DMS153 treated with DMSO at 0.1 percent for 48 hours (cell line): ENCODE measurements around the gene BSN.
"Not testable (repeated sequence)": the region's sequence is repeated elsewhere in the genome, so short reads cannot be mapped to it uniquely, and the experiment has no call there.

Experiments used
- DNase-seq: peaks from one replicate; lab custom pipeline; 2025; ENCODE audit not compliant: unreplicated experiment; lab: John Stamatoyannopoulos, UW

BSN gene

DNA sequence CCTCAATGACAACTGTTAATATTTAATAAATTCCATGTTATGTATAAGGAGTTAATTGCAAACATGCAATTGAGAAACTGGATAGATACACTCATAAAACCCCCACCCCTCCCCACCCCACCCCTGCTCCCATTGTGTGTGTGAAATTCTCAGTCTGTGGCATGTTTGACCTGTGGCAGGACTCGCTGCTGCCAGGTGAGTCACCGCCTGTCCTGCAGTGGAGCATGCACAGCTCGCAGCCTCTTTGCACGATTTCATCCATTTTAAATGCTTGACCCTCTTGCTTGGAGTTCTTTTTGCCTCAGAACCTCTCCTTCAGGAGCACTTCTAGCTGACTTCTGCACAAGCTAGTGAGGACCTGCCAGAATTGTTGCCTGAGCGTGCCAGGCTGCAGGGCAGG, 114.6 kb downstream of the BSN start:
- no peak for DNase-seq

DNA sequence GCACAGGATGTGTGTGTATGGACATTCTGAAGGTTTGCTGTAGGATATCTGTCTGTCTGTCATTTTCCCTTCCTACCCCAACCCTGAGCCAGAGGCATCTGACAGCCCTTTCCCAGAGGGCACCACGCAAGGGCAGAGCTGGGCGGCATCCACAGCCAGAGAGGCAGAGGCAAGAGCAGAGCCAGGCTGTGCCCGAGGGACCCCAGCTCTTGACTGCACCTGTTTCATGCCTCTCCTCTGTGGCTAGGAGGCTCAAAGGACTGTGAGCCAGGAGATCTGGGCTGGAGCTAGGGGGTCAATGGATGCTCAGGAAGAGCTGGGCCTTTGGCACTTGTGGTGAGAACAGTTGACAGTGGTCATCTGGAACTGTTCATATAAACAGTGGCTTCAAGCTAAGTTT, 115.1 kb downstream of the BSN start:
- DNase-seq, result no peak

DNA sequence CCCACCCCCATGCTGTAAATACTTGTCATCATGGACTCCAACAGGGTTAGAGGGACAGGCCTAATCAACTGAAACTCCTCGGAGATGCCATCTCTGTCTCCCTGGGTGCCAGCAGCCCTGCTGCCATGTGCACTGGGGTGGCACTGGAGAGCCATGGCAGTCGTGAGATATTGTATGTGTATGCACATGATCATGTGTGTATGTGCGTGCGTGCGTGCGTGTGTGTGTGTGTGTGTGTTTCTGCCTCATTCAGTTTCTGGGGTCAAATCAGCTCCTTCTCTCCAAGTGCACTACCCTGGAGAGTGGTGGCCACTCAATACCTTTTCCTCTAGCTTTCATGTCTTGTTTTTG, 116.6 kb downstream of the BSN start:
- DNase-seq, result no peak

DNA sequence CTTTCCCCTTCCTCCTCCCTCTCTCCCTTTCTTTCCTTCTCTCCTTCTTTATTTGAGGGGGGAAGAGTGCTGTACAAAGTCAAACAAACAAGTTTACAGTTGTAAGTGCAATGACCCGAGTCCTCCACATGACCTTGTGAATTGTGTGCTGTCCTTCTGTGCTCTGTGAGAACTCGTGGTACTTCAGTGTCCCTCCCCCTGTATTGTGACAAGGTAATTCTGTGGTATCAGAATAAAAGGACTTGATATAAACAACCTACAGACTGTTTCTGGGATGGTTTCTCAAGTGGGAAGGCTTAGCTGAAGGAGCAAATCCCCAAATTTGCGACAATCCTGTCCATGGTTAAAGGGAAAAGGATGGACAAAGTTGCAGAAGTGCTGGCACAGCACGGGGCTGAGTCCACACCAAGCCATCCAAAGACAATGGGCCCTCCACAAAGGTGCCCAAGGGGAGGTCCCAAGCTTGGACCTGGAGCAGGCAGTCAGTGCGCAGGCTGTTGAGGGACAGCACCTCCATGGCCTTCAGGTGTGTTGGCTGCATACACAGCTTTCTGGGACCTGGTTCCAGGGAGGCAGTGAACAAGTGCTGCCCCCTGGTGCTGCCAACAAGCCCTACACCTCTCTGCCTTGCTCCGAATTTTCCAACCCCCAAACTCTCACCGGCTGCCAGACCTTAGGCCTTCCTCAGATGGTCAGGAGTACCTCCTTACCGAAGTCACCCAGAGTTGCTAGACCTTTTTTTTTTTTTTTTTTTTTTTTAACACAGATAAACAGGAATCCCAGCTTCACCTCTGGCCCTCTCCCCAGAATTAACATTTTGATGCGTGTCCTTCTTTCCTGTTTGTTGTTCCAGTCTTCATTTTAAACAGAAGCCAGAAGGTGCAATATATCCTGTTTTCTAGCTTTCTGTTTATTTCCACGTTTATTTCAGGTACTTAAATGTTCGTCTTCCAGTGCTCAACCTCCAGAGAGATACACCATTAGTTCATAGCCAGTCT, 117.3 kb downstream of the BSN start:
- DNase-seq, result no peak

DNA sequence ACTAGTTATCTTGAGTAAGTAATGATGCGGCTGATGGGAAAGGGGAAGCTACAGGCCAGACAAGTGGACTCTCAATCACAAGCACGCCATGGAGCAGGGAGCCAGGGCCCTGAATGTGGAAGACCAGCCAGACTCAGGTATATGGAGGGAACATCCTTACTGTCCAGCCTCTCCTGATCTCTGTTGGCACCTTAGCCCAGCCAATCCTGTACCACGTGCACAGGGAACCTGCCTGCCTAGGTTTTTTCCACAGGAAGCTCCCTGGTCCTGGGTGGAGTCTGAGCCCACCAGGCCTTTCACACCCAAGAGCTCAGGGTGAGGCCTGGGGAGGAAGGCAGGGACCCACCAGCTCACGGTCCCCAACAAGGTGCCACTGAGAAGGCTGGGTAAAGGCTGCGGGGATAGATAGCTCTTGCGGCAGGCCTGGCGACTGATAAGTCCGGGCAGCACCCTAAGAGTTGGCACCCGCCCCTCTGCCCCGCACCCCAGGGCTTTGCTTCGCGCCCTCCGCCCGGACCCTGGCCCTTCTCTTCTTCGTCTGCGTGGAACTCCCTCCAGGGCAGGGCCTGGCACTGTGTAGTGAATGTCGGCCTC, 118.9 kb downstream of the BSN start:
- DNase-seq, result no peak

DNA sequence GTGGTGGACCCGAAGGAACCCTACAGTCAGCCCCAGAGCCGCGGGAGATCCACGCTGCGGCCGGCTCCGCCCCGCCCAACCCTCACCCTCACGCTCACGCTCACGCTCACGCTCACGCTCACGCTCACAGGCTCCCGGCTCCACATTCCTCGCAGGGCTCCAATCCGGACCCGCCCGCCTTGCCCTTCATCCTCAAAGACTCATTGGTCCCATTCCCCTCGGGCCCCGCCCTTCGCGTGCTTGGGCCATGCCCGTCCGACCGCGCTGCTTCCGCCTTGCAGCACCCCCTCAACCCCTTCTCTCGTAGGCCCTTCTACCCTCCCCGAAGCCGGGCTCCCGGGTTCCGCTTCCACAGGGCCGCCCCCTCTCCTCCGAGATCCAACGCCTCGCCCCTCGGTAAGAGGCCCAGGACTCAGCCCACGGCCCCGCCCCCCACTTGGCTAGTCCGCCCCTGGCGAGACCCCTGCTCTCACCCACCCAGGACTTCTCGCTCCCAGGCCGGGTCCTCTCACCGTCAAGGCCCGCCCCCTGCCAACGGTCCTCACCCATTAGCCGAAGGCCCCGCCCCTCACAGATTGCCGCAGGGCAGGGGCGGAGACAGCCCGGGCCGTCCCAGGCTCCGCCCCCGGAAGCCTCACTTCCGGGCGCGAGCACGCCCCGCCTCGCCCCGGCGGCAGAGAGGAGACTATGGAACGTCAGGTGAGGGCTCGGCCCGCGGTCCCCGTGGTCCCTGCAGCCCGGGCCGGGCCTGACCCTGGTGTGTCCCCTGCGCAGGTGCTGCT, 119.6 kb downstream of the BSN start, which contains the start of gene APEH:
Gene APEH, plus strand, starts transcription at position 637 of the 782 bp plus-strand sequence. Its CDS starts 51 bp downstream, at position 688.
- no peak for DNase-seq

DNA sequence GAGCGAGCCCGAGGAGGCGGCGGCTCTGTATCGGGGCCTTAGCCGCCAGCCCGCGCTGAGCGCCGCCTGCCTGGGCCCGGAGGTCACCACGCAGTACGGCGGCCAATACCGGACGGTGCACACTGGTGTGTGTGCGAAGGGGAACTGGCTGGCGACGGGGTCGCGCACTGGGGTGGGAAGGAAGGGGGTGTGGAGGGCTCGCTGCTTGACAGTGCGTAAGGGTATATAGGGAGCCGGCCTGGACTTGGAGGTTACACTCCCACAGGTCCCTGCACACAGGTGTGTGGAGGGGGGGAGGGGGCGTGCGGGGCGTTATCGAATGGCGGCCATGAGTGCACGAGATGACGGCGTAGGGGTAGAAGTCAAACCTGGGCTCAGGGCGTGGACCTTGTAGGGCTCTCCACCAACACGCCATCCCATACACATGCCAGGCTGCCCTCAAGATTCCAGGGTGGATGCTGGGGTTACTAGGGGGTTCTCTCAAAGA, 120.3 kb downstream of the BSN start:
- DNase-seq, result no peak

DNA sequence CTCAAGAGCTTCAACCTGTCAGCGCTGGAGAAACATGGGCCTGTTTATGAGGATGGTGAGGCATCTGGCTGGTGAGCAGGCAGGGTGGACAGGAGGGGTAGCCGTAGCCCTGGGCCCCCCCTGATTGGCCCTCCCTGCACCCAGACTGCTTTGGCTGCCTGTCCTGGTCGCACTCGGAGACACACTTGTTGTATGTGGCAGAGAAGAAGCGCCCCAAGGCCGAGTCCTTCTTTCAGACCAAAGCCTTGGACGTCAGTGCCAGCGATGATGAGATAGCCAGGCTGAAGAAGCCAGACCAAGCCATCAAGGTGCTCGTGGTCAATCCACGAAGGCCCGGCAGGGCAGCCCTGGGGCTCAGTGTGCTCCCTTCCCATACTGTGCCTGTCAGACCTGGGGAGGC, 121.6 kb downstream of the BSN start:
- no peak for DNase-seq

DNA sequence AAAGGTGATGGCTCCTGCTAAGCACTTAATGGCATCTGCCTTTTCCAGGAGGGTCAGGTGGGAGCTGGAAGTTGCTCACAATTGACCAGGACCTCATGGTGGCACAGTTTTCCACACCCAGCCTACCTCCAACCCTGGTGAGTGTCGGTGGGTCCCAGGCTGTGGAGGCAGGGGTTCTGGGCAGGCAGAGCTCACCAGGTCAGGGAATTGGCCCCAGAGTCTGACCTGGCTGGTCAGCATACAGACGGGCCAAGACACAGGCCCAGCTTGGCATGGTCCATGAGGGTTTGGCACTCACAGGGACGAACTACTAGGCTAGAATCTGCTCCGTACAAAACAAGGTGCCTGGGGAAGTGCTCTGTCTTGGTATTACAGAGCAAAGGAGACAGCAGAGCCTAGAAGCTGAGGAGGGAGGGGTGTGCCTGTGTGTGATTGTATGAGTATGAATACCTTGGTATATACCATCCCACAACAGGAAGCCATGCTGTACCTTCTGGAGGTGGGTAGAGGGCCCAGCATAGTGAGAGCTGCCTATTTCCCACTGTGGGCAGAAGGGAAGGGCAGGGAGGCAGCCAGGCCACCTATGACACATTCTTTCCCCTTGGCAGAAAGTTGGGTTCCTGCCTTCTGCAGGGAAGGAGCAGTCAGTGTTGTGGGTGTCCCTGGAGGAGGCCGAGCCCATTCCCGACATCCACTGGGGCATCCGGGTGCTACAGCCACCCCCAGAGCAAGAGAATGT, 126.4 kb downstream of the BSN start:
- no peak for DNase-seq

DNA sequence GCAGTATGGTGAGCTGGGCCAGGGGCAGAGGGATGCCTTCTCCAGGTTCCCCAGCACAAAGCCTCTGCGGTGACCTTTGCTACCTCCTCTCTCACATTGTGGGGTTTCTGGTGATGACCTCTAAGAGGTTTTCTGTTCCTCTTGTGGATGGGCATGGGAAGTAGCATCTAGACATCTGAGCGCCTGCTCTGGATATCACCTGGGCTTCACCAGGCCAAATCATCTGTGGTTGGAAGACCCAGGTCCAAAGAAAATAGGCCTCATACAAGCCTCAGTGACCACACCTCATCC, 126.9 kb downstream of the BSN start:
- DNase-seq, result no peak

DNA sequence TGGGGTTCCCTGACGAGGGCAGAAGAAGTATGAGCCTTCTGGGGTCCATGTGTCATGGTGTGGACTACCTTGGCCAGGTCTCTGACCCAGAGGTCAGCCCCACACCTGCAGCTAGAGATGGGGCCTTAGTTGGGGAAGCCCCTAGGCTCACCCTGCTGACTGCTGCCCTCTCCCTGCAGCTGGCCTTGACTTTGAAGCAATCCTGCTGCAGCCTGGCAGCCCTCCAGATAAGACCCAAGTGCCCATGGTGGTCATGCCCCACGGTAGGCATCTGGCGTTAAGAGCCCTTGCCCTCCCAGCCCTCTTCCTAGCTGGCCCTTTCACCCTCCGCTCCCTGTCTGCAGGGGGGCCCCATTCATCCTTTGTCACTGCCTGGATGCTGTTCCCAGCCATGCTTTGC, 127.3 kb downstream of the BSN start:
- DNase-seq, result no peak

DNA sequence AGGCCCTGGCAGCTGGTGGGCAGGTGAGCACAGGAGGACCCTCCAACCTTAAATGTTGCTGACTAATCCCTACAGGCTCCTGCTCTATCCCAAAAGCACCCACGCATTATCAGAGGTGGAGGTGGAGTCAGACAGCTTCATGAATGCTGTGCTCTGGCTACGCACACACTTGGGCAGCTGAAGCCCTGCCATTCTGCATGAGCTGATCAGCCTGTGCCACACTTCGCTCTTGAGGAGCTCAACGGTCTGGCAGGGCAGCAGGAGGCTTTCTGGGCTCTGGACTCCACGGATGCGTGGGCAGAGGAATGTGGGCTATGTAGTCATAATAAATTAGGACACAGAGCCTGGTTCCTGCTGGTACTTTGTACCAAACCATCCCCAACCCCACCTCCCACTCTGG, 128.9 kb downstream of the BSN start:
- no peak for DNase-seq

DNA sequence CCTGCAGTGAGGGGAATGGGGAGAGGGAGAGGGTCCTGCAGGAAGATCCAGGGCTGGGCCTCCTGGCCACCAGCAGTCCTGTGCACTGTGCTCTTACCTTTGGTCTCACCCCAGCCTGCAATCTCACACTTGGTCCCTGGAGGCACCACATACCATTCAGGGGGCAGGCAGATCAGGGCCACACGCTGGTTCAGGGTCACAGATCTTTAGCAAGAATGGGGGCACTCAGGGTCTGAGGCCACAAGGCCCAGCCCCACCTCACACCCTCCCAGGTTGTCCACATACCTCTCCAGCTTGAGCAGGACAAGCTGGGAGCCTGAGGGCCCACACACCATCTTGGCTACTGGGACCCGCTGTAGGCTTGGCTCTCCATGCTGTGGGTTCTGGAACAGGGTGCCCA, 130.2 kb downstream of the BSN start:
- not testable (repeated sequence) for DNase-seq

DNA sequence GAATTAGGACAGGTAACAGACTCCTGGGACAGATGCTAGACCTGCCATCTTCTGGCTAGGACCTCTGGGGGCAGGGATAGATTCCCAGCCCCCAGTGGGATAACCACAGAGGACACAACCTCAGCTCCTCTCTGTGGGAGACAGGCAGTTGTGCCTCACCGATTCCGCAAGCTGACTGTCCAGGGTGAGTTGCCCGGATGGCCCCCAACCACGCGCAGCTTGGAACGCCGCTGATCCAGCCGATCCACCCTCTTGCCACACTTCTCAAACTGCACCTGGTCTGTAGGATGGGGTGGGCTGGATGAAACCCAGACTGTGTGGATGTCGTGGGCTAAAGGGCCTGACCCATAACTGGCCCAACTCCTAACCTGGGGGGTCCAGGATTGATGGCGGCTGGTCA, 130.8 kb downstream of the BSN start:
- DNase-seq, result not testable (repeated sequence)

DNA sequence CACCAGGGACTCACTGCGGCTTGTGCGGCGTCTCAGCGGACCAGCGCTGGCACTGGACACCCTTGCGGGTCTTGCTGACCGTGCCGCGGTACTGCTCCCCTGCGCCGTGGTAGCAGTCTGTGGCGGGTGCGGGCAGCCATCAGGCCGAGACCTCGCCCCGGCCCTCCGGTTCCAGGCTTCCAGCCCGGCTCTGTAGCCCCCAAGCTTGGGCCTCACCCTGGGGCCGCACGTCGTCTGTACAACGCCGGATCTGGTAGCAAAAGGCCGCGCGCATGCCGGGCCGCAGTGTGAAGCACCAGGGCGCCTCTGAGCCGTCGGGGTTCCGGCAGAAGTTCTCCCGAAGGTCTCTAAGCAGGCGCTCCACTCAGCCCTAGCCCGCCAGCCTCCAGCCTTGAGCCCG, 131.6 kb downstream of the BSN start:
- not testable (repeated sequence) for DNase-seq

DNA sequence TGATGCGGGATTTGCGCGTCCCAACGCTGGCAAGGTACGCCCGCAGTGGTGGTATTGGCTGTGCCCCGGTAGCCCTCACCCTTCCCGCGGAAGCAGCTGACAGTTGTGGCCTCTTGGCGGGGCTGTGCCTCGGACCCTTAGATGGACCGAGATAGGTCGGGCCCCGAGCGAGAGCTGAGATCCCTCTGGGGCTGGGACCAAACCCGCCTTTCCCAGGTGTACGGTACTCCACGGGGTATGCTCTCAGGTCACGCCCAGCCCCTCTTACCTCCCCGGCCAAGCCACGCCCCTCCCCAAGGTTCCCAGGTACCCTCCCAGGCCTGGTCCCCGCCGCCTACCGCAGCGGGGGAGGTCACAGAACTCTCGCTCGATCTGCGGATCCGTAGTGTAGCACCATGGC, 132.1 kb downstream of the BSN start:
- not testable (repeated sequence) for DNase-seq

DNA sequence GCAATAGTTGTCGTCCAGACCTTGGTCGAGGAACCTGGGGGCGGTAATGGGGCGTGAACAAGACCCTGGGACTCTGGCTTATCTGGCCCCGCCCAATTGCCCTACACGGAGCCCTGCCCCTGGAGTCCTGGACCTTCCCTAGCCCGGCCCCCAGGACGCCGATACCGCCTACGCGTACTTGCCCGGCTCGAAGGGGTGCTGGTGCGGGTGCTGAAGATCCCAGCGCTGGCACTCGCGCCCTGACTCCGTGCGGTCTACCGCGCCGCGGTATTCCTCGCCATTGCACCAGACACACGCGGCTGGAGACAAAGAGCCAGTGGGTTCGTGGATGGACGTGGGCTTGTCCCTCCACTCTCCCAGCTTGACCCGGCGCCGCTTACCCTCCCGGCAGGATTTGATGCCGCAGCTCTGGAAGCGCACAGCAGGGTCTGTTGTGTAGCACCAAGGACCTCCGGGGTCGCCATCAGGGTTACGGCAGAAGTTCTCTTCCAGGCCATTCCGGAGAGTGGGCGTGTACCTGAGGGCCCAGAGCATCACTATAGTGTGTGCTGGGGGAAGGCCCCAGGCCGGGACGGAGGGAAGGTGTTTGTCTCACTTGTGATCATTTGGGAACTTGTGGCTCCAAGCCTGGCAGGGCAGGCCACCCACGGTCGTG, 132.6 kb downstream of the BSN start:
- DNase-seq, result not testable (repeated sequence)

DNA sequence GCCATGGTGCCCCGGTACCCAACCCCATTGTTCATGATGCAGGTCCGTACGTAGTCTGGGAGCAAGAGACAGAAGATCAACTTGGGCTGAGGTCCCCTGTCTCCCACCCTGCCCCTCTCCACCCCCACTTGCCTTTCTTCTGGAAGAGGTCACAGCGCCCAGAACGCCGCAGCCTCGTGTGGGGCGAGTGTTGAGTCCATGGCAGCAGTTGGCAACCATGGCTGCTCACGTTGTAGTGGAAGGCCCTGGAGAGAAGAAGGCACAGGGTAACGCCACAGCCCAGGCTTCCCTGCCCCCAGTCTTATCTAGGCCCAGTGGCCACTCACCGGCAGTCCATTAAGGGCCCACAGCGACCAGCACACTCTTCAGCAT, 133.1 kb downstream of the BSN start:
- DNase-seq, result not testable (repeated sequence)

DNA sequence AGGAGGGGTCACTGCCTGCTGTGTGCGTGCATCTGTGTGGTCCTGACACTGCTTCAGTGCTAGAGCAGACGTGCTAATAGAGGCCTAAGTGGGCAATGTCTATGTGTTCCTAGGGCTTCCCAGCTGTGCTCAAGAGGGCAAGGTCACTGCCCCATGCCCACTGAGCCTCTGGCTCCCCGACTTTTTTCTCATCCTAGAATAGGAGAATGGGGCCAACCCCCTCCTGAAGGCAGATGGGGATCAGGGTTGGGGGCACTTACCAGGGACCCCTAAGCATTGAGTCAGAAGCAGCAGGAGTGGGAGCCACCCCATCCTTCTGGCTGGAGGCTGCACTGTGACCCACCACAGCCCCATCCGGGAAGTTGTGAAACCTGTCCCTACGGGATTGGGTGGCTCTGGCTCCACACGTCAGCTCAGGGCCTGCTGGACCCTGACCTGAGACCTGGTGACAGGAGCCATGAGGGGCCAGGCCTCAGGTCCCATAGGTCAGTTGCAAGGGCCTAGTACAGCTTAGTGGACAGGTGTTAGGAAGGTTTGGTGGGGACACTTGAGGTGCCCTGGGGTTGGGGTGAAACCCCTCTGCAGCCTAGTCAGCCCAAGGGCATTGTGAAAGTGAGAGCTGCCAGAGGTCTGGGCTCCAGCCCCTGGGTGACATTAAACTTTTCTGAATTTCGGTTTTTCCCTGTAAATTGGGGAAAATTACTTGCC, 134.2 kb downstream of the BSN start:
- DNase-seq, result not testable (repeated sequence)
